GM12892 (cell line): ENCODE measurements around the gene SPTB.

Experiments
- POLR2A ChIP-seq: IDR thresholded peaks from 2 replicates; pipeline ENCODE4 v1.6.1; 2011; ENCODE audit warnings: low read depth, low read length, control low read depth
- POLR2AphosphoS5 ChIP-seq: IDR thresholded peaks from 2 replicates; pipeline ENCODE4 v1.6.1; 2011; ENCODE audit warnings: low read depth, low read length, control low read depth
- TAF1 ChIP-seq: IDR thresholded peaks from 2 replicates; pipeline ENCODE4 v1.6.1; 2011; ENCODE audit warnings: low read depth, mild to moderate bottlenecking, control low read depth, low read length, borderline replicate concordance

GRCh38 chr14:64737391-64738280 is 142.1 kb downstream of the SPTB start:
- TF ChIP-seq POLR2AphosphoS5 = no peak
- TF ChIP-seq POLR2A = no peak
- TF ChIP-seq TAF1 = no peak
